SK-MEL-5 (cell line): ENCODE data around the gene DNAI1. TPM values are rescaled to one million over a fixed set of nuclear protein-coding genes. Genes with fewer than 3 reads are reported as not detected.

Source experiments
- DNase-seq: peaks from one replicate; pipeline ENCODE4 v3.0.0-alpha.2; 2016; ENCODE audit warnings: low read depth, low spot score
- in situ Hi-C: cut with HindIII; loops from 2 replicates; pipeline ENCODE4 v1.10.0; 2016; ENCODE audit warnings: low sequenced_read_pairs, high pct_unique_total_duplicates, low pct_unique_long_range_greater_than_20kb
- total RNA-seq: library from RNA; depleted of rRNA; stranded (reverse); fragments of >200 nt; shearing (Covaris generic); gene quantifications from 2 replicates; pipeline ENCODE4 v1.2.3, GENCODE V29; 2014

DNAI1 gene
- total RNA-seq, 1 experiment from 2014 or later = 0.77 TPM

DNA sequence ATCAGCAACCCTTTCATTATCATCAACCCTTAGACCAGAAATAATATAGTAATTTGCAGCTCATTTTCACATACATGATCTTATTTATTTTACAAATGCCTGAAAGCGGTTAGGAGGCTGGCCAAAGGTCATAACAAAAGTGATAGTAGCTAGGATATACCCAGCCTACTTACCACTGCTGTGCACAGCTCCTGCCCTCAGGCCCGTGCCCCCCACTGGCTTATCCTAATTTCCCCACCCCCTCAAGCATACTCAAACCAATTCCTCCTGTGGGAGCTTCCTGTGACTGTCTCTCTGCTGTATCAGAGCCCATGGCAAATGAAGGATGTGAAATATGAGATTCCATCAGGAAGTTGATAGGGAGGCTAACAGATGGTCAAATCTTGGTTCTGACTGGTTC, 15.1 kb upstream of the DNAI1 start:
- in situ Hi-C loops = no loop called here
- DNase-seq = no peak

DNA sequence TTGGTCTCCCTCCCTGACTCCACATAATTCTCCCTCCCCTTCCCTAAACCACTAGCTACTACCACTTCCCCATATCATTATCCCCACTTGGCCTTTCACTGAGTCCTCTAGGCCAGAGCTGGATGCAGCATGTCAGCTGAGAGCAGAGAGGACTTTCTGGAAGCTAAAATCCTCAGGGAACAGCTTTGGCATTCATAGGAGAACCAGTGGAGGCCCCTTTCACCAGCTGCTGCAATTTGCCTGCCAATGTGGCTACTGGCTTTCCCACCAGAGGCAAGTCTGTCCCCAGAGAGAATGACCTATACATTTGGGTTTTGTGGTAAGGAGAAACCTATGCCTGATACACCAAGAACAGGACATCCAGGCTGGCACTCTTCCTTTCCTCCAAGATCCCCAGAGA, 14.6 kb upstream of the DNAI1 start:
- peak; percentile 2 for DNase-seq
- in situ Hi-C loops = no loop called here

DNA sequence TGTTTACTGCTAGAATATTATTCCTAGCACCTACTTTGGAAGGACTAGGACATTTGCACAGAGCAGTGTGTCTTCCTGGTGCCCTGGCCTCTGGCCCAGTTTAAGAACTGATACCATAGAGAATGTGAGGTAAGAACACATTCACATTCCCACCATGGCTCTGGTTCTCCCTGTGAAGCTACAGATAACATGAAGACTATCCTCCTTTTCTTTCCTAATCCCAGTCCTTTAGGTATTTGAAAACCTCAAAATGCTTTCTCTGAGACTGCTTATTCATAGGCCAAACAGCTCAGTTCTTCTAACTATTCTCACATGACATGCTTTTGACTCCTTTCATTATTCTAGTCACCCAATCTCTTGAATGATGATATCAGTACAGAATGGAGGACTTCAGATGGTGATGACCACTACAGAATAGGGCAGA, 12.1 kb upstream of the DNAI1 start:
- in situ Hi-C loops = no loop called here
- DNase-seq = peak; percentile 72

DNA sequence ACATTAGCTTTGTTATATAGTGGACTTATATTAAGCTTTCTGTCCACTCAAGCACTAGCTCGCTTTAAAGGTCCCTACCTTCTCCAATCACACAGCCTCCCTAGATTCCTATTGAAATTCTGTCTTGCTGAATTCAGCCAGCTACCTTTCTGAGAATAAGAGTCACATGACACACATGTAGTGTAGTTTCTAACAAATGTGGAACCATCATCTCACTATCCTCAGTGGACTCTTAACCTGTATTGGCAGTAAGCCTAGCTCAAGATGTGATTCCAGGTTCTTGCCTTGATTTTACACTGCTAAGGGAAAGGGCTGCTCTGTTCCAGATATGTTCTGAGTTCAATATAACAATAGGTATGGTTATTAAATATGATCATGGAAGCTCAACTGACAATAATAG, 11.7 kb upstream of the DNAI1 start:
- in situ Hi-C loops = no loop called here
- no peak for DNase-seq

DNA sequence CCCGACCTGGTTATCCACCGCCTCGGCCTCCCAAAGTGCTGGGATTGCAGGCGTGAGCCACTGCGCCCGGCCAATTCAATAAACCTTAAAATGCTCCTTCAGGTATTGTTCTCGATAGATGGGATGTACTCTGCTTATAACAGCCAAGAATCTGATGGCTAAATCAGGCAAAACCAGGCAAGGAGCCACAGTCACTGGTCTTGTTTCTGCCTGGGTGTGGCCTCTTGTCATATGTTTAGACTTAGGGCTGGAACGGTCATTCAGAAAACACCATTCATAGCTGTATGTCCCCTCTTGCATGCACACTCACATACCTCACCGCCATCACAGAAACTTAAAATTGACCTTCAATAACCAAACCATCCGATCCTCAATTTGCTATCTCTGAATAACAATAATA, 8.0 kb upstream of the DNAI1 start:
- in situ Hi-C loops = no loop called here
- no peak for DNase-seq

DNA sequence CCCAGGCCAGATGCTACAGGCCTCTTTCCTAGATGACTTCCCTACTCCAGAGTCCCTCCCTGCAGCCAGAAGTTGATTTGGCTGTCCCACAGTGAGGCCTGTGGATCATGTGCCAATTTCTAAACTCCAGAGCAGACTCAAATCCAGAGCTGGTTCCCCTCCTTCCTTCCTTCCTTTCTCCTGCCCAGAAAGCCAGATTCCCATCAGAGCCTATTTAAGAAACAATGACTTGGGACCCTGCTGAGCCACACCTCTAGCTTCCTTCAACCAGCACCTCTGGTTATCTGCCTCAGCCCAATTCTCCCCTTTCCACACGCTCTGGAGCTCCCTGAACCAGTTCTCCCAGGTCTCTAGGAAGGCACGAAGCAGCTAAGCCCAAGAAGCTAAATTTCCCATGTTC, 7.5 kb upstream of the DNAI1 start:
- in situ Hi-C loops = no loop called here

DNA sequence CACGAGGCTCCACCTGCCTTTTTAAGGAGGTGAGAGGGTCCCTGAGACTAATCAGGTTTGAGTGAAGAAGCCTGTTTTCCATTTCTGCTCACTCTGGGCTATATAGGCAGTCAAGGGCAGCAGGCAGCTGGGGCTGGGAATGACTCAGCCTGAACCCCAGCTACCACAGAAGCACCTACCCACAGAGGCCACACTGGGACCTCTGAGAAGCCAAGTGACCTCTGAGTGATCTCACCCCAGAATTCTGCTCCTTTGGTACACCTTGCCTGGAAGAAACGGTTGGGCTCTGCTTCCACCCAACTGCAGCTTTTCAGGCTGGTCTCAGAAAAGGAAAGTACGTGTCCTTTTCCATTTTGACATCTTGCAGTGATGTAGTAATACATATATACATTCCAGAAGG, 7.1 kb upstream of the DNAI1 start:
- in situ Hi-C loops = no loop called here

More for the DNA sequence above, 7.5 kb upstream of the DNAI1 start:
- no peak for DNase-seq

DNA sequence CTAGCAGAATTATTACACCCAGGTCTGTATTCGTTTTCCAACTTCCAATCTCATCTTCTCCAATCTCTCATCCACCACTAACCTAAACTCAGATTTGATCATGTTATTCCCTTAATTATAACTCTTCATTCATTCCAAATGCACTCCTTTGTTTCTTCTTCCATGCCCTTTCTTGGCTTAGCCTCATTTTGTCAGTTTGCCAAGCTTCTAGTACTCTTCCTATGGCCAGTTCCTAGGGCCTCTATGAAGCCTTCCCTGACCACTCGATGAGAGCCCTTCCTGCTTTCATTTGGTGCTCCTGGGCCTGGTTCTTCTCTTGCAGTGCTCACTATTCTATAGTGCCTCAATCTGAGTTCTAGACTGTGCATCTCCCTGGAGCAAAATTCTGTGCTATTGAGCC, 6.0 kb upstream of the DNAI1 start:
- DNase-seq = no peak
- in situ Hi-C loops = no loop called here

More for the DNA sequence above, 7.1 kb upstream of the DNAI1 start:
- DNase-seq = no peak

DNA sequence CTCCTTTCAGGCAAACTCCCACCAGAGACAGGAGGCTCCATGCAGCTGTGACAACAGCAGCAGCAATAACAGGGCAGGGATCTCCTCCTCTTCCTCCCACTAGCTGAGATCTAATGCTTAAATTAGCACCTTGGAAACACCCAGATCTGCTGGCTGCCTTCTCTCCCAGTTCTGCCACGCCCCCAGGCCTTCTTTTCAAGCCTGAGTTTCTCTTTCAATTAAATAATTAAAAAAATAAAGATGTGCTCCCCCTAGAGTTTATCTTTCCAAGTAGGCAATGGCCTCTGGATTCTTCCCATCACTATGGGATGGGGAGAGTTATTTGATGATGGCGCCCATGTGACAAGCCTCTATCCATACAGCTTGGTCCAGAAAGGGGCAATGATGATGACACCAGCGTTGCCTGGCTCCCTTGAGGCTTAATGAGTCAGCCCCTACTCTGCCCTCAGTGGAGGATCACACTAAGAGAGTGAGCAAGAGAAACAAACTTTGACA, 4.0 kb upstream of the DNAI1 start:
- peak; percentile 75 for DNase-seq
- in situ Hi-C loops = no loop called here

DNA sequence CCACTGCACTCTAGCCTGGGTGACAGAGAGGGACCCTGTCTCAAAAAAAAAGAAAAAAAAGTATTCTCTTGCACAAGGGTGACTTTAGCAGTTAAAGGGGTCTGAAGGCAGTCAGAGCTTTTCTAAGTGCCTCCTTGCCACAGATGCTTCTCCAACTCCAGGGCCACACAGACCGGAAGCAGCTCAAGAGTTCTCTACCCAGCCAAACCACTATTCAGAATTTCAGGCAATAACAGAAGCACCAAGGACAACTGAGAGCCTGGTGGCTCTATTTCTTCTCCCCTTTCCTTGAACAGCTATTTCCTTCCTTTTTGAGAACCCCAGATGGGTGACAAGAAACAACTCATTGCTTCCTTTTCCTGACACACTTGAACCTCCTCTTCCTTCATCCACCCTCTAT, 2.5 kb upstream of the DNAI1 start:
- DNase-seq = no peak
- in situ Hi-C loops = no loop called here

DNA sequence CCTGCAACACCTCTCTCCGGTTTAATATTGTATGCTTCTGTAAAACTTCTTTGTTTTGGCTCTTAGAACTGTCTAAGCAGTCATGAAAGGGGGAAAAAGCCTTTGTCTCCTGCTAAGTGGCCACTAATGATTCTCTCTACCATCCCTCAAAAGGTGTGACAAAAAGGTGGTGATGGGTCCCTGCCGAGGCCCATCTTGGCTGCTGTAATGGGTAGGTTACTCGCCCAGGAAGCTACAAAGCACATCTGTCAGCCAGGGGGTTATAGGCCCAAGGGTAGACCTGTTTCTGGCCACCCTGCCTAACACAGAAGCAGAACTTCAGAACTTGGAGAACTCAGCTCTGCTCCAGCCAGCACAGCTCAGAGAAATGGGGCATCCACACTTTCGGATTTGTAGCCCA, 1.9 kb upstream of the DNAI1 start:
- no peak for DNase-seq
- in situ Hi-C loops = no loop called here

DNA sequence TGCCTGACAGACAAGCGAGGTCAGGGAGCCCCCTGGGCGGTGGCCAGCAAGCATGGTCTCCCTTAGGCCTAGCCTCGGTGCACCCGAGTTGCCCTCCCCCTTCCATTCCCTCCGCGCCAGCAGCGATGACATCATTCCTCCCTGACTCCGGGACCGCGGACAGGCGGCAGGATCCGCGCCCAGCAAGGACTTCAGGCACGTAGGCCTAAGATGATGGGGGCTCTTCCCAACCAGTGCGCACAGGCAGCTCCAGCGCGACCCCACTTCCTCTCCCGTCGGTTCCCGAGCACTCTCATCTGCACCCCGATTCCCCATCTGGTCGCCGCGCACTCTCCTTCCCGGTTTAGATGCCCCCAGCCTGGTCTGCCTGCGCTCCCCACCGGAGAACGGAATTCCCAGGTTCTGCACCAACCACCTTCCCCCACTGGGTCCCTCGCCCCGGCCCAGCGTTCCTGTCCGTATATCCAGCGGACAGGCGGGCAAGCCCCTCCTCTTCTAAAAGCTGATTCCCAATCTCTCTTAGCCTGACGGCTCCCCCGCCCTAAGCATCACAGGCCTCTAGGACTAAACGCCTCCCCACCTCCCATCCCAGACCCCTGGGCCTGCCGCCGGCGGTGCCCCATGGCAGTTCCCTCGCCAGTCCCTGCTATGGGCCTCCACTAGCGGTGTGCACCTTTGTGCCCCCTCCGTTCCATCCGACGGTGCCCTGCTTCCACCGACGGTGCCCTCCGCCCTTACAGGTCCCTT, 1.2 kb upstream of the DNAI1 start:
- peak; percentile 44 for DNase-seq

DNA sequence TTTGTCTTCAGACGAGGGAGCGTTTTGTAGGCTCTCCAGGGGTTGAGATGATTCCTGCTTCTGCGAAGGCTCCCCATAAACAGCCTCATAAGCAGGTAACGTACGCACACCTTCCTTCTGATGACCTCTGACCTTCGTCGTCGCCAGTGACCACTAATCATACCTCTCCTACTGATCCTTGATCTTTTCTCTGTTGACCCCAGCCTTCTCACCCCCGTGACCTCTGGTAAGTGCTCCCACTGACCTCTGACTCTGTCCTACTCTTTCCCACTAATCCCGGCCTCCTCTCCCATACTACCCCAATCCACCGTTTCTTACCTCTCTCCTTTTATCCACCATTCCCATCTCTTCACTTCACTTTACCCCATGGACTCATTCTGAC, 345 bp downstream of the DNAI1 start:
- no peak for DNase-seq
- in situ Hi-C loops = no loop called here

More for the DNA sequence above, 1.2 kb upstream of the DNAI1 start:
- in situ Hi-C loops = no loop called here

DNA sequence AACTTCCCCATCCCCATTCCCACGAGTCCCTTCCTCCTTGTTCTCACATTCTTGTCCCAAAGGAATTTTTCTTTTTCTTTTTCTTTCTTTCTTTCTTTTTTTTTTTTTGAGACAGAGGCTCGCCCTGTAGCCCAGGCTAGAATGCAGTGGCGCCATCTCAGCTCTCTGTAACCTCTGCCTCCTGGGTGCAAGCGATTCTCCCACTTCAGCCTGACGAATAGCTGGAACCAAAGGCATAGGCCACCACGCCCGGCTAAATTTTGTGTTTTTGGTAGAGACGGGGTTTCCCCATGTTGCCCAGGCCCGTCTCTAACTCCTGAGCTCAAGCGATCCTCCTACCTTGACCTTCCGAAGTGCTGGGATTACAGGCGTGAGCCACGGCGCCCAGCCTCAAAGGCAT, 751 bp downstream of the DNAI1 start:
- DNase-seq = no peak
- in situ Hi-C loops = no loop called here

DNA sequence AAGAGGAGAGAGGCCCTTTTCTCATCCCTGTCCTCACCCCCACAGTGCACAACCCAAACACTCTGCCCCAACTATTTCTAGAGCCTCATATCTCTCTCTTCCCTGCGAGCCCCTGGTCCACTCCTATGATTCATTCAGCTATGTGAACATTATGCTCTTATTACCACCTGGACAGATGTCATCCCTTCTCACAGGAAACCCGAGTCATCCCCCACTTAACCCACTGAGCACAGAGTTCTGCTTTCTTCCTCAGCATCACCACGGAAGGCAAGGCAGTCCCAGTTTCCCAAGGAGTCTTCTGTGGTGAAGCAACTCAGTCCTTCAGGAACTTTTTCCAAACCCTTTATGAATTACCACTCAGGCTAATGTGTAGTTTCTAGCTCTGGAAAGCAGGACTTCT, 1.3 kb downstream of the DNAI1 start:
- peak; percentile 2 for DNase-seq
- in situ Hi-C loops = no loop called here

DNA sequence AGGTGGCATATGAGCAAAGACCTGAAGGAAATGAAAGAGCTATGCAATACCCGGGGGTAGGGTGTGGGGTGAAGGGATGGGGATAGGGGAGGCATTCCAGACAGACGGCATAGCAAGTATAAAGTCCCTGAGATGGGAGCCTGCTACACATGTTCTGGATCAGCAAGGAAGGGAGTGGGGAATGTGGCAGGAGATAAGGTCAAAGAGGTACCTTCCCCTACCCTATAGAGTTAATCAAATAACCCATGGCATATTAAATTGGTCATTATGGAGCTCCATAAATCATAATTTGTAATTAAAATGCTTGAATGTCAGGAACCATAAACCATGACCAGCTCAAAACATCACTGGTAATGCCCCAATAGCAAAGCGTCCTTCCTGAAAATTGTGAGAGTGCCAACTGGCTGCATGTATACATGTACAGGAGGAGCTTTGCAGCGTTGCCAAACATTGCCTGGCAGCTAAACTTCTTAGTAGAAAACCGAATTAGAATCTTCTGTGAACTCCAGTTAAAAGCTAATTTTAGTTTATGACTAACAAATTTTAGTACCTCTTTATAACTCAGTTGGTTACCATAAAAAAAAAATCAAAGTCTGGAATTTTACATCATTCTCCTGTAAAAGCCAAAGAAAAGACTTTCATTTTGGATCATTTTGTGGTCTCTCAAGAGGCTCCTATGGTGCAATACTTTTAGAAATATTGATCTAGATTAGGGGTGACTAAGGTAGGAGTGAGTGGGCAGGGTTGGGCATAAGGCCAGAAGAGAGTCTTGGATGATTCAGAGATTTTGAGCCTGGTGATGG, 4.7 kb downstream of the DNAI1 start:
- in situ Hi-C loops = no loop called here
- no peak for DNase-seq

DNA sequence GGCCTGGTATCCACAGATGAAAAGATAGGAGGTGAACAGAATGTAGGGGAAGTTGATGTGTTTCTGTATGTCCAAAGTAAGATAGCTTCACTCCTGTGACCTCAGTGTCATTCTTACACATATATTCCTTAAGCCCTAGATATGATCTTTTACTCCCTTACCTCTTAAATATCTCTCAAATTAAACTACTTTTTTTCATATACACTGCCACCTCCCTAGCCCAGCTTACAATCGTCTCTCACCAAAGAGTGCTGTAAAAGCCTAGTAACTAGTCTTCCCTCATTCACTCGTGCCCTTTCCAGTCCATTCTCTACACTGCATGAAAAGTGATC, 5.3 kb downstream of the DNAI1 start:
- DNase-seq = no peak
- in situ Hi-C loops = no loop called here

DNA sequence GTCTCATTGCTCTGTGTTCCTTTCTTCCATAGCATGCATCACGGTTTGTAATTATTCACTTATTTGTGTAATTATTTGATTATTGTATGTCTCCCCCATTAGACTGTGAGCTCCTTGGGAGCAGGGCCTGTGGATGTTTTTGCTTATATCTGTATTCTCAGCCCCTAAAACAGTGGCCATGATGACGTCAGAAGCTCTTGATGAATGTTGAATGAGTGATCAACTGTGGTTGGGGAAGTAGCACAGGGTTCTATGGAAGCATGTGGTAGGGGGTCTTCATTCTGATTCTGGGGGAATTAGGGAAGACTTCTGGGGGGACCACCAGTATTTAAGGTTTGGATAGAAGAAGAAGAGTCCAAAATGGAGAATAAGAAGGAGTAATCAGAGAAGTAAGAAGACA, 6.0 kb downstream of the DNAI1 start:
- in situ Hi-C loops = no loop called here
- no peak for DNase-seq

DNA sequence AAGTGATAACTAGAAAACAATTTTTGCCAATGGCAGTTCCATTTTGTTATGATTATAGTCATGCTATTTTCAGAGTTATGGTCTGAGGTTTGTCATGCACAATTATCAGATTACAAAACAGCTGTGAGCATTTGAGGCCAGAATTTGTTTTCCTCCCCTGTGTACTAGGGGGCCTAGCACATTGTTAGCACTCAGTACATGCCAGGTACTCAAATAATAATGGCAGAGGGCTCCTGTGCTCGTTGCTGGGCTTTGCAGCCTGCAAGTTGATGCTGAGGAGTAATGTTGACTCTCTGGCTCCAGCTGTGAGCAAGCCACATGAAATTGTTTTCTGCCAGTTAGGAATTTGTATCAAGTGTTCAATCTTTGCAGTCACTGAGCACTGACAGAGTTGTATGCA, 6.9 kb downstream of the DNAI1 start:
- in situ Hi-C loops = no loop called here
- DNase-seq = no peak
